T-helper 1 cell treated with Interleukin-12 subunit alpha and Interleukin-12 subunit beta and Interleukin-4 antibody, amounts not matched to agents 30 μg/mL and 1 μg/mL, for 36 hours (primary cell): ENCODE data around the gene PER3.

Experiments used
- H3K27ac Mint-ChIP-seq: one replicate; pipeline ENCODE4 v1.8.0; 2021; ENCODE audit warnings: mild to moderate bottlenecking, mixed read lengths
- H3K27me3 Mint-ChIP-seq: one replicate; pipeline ENCODE4 v1.8.0; 2021; ENCODE audit warnings: low read depth, mixed read lengths
- H3K36me3 Mint-ChIP-seq: one replicate; pipeline ENCODE4 v1.8.0; 2021; ENCODE audit warnings: low read depth, mixed read lengths
- H3K4me1 Mint-ChIP-seq: one replicate; pipeline ENCODE4 v1.8.0; 2021; ENCODE audit warnings: low read depth, mixed read lengths
- H3K4me3 Mint-ChIP-seq: one replicate; pipeline ENCODE4 v1.8.0; 2021; ENCODE audit warnings: mild to moderate bottlenecking, moderate library complexity, mixed read lengths
- H3K9me3 Mint-ChIP-seq: one replicate; pipeline ENCODE4 v1.8.0; 2021; ENCODE audit warnings: mixed read lengths

The PER3 gene

GRCh38 chr1:7888248-7889081 is 104.4 kb downstream of the PER3 start:
- Mint-ChIP-seq H3K4me3 (no peak overlapping the region), H3K36me3 (no peaks in the 10 kb centered on the region), H3K4me1 (no peaks in the 10 kb centered on the region), H3K27me3 (peaks cover 19% of the 10 kb centered on the region), H3K9me3 (peaks cover 3% of the 10 kb centered on the region), H3K27ac (no peak overlapping the region)

- Mint-ChIP-seq H3K4me1 (no peaks in the 10 kb centered on the region), H3K27ac (no peak overlapping the region), H3K27me3 (peaks cover 11% of the 10 kb centered on the region), H3K4me3 (no peak overlapping the region), H3K9me3 (peaks cover 3% of the 10 kb centered on the region), H3K36me3 (no peaks in the 10 kb centered on the region)
Observed at GRCh38 chr1:7890853-7891252, 106.8 kb downstream of the PER3 start.

- Mint-ChIP-seq H3K9me3 (peaks cover 3% of the 10 kb centered on the region), H3K27ac (no peak overlapping the region), H3K27me3 (peaks cover 11% of the 10 kb centered on the region), H3K4me1 (no peaks in the 10 kb centered on the region), H3K4me3 (no peak overlapping the region), H3K36me3 (no peaks in the 10 kb centered on the region)
Observed at GRCh38 chr1:7891804-7892203, 107.7 kb downstream of the PER3 start.

DNA sequence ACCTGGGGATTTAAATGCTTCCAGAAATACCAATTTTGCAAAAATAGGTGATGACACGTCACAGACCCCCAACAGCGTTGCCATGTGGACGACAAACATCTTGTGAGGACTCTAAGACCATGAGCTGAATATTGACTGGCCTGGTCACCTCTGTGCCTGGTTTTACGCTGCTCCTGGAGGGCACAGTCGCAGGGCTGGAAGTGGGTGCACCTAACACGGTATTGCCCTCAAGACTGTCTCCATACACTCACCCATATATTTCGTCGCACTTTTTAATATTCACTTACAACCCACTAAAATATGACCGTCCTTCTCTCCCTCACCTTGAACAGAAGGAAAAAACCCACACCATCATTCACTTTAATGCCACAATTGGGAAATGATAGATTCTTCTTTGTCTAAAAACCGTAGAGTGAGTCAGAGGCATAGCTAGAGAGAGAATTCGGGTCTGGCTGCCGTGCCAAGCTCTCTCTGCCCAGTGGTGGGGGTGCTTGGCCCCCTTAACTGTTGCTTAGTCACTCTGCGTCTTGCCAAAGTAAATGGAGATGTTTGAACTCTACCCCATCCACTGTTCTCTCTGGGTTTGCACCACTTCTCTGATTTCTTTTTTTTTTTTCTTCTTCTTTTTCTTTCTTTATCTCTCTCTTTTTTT is 109.6 kb downstream of the PER3 start:
- H3K4me3 Mint-ChIP-seq, result no peak overlapping the region
- no peak overlapping the region for H3K27ac Mint-ChIP-seq
- peaks cover 3% of the 10 kb centered on the region for H3K9me3 Mint-ChIP-seq
- H3K36me3 Mint-ChIP-seq, result no peaks in the 10 kb centered on the region
- peaks cover 5% of the 10 kb centered on the region for H3K27me3 Mint-ChIP-seq
- H3K4me1 Mint-ChIP-seq, result no peaks in the 10 kb centered on the region
